Suprapubic skin (tissue), 4 donors: ENCODE measurements around the gene THOC2. TPM values are rescaled to one million over a fixed set of nuclear protein-coding genes. Genes with fewer than 3 reads are reported as not detected.
"Not testable (repeated sequence)": the region's sequence is repeated elsewhere in the genome, so short reads cannot be mapped to it uniquely, and the experiment has no call there.

Experiments
- DNase-seq, 2 donors: peaks; one replicate each; pipeline ENCODE4 v3.0.0-alpha.2; 2019; ENCODE audit warnings: low spot score in 2 of 2
- H3K27ac ChIP-seq: fragments of 200-600 bp; sonication (generic); one replicate; pipeline ENCODE4 v1.5.1; 2019
- H3K27me3 ChIP-seq: fragments of 200-600 bp; sonication (generic); one replicate; pipeline ENCODE4 v1.5.1; 2019
- H3K36me3 ChIP-seq: fragments of 200-600 bp; sonication (generic); one replicate; pipeline ENCODE4 v1.5.1; 2019
- H3K4me1 ChIP-seq: fragments of 200-600 bp; sonication (generic); one replicate; pipeline ENCODE4 v1.5.1; 2019
- H3K4me3 ChIP-seq: fragments of 200-600 bp; sonication (generic); one replicate; pipeline ENCODE4 v1.5.1; 2019; ENCODE audit warnings: mild to moderate bottlenecking
- H3K9me3 ChIP-seq: fragments of 200-600 bp; sonication (generic); one replicate; pipeline ENCODE4 v1.5.1; 2019
- EP300 ChIP-seq: sonication (generic); formaldehyde crosslinking; IDR thresholded peaks from one replicate; pipeline ENCODE4 v1.6.1; 2017; ENCODE audit warnings: antibody characterized with exemption
- POLR2A ChIP-seq, 2 donors: fragments of 450-650 bp; IDR thresholded peaks; one replicate each; pipeline ENCODE4 v1.6.1; 2017; ENCODE audit warnings: antibody characterized with exemption in 2 of 2, mild to moderate bottlenecking in 2 of 2, moderate library complexity in 2 of 2
- POLR2AphosphoS5 ChIP-seq, 3 donors: sonication (generic); formaldehyde crosslinking; IDR thresholded peaks; one replicate each; pipeline ENCODE4 v1.6.1; 2017; ENCODE audit warnings: antibody characterized with exemption in 3 of 3
- WGBS: methylation state at CpG from one replicate; pipeline ENCODE4 v1.1.5; 2018; 5-methylcytosine and 5-hydroxymethylcytosine counted together
- total RNA-seq, 4 donors: library from RNA; depleted of rRNA; stranded (reverse); fragments of >200 nt; gene quantifications; one replicate each; pipeline ENCODE4 v1.1.0, GENCODE V29; 2016
- TF ChIP-seq, protein P1 (sequence below), 2 donors: fragments of 200-600 bp in 1 of 2; fragments of 450-650 bp in 1 of 2; sonication (generic) in 1 of 2; IDR thresholded peaks; one replicate each; pipeline ENCODE4 v1.5.1; 2016 to 2019; ENCODE audit warnings: antibody characterized with exemption in 2 of 2, mild to moderate bottlenecking in 1 of 2, moderate library complexity in 1 of 2

The THOC2 gene
- total RNA-seq, 4 donors from 2014 or later, result 61.6 to 184 (median 71.1) TPM

DNA sequence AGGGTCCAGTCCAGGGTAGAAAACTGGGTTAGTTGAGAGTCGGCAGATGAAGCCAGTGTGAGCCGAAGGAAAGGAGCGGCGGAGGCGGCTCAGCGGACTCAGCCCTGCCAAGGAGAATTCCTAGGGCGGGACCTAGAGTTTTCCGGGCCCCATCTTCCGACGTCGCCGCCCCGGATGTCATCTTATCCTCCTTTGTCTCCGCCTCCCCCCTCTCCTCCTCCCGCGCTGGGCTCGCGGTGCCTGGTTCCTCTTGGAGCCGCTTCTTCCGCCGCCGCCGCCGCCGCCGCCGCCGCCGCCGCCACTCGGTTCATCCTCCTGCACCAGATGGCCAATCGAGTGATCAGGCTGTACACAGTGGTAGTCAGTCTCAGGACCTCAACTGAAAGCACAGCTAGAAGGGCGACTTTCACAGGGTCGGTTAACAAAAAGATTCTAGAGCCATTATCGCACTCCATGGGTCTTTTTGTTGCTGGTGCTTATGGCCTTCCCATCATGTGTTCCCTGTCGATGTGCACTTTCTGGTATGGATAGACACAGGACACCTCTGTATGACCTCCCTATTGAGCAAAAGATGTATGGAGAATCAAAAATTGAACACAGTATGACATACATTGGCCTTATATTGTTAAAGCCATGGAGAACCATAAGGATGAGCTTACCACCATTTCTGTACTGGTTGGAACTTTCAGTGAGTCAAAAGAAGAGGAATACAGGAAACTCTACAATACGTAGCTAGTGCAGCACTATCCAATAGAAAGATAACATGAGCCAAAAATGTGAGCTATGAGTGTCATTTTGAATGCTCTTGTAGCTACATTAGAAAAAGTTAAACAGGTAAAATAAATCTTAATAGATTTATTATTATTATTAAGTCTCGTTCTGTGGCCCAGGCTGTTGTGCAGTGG is 32.4 kb upstream of the THOC2 start:
- DNase-seq, result peak; percentile 87

DNA sequence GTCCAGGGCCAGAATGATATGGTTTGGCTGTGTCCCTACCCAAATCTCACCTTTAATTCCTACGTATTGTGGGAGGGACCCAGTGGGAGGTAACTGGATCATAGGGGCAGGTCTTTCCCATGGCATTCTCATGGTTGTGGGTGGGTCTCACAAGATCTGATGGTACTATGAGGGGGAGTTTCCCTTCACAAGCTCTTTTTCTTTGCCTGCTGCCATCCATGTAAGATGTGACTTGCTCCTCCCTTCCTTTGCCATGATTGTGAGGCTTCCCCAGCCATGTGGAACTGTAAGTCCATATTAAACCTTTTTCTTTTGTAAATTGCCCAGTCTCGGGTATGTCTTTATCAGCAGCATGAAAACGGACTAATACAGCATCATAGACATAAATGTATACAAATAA is 27.0 kb upstream of the THOC2 start:
- H3K9me3 ChIP-seq, H3K36me3 ChIP-seq: not testable (repeated sequence)
- WGBS, result 78% methylated on average over 3 of the region's 3 CpGs

More for the DNA sequence above, 32.4 kb upstream of the THOC2 start:
- H3K27ac ChIP-seq, result no peak overlapping the region
- H3K4me3 ChIP-seq, result peak overlapping the region; percentile 39
- 43% methylated on average over 38 of the region's 38 CpGs for WGBS
- H3K4me1 ChIP-seq, result no peaks in the 10 kb centered on the region
- no peaks in the 10 kb centered on the region for H3K27me3 ChIP-seq
- no peaks in the 10 kb centered on the region for H3K9me3 ChIP-seq
- no peaks in the 10 kb centered on the region for H3K36me3 ChIP-seq
- TF ChIP-seq POLR2AphosphoS5 (IDR thresholded peaks at IDR 0.05), result no peak
- no peak for TF ChIP-seq POLR2A (IDR thresholded peaks at IDR 0.05)
- no peak for TF ChIP-seq EP300
- TF ChIP-seq, protein P1, sequence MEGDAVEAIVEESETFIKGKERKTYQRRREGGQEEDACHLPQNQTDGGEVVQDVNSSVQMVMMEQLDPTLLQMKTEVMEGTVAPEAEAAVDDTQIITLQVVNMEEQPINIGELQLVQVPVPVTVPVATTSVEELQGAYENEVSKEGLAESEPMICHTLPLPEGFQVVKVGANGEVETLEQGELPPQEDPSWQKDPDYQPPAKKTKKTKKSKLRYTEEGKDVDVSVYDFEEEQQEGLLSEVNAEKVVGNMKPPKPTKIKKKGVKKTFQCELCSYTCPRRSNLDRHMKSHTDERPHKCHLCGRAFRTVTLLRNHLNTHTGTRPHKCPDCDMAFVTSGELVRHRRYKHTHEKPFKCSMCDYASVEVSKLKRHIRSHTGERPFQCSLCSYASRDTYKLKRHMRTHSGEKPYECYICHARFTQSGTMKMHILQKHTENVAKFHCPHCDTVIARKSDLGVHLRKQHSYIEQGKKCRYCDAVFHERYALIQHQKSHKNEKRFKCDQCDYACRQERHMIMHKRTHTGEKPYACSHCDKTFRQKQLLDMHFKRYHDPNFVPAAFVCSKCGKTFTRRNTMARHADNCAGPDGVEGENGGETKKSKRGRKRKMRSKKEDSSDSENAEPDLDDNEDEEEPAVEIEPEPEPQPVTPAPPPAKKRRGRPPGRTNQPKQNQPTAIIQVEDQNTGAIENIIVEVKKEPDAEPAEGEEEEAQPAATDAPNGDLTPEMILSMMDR (IDR thresholded peaks at IDR 0.05), result no peak

DNA sequence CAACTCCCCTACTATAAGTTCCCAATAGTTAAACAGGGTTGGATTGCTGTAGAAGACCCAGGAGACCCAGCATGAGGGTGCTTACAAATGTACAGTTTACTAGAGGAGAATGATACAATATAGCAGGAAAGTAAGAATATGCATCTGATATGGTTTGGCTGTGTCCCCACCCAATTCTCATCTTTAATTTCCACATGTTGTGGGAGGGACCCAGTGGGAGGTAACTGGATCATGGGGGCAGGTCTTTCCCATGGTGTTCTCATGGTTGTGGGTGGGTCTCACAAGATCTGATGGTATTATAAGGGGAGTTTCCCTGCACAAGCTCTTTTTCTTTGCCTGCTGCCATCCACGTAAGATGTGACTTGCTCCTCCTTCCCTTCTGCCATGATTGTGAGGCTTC is 24.9 kb upstream of the THOC2 start:
- WGBS, result 100% methylated on average over 1 of the region's 1 CpG
- H3K9me3 ChIP-seq, result not testable (repeated sequence)

More for the DNA sequence above, 27.0 kb upstream of the THOC2 start:
- not testable (repeated sequence) for H3K4me3 ChIP-seq, DNase-seq, H3K27me3 ChIP-seq, H3K27ac ChIP-seq, H3K4me1 ChIP-seq

DNA sequence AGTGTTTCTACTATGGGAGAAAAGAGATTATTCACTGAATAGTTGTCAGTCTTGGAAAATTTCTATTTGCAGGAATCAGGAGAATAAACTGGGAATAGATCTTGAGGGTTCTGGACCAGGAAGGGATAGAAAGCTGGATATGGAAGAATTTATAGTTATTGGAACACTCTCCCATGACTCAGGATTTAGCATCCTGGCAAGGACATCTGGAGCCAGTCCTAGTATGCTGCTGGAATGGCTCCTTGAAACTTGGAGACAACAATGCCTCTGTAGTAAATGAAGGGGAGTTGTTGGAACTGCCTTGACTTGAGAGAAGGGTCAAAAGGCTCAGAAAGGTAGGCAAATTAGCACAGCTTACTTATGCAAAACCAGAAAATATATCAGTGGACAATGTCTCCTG is 23.5 kb upstream of the THOC2 start:
- DNase-seq, result no peak
- Histone ChIP-seq H3K9me3 (no peaks in the 10 kb centered on the region), H3K36me3 (no peaks in the 10 kb centered on the region), H3K27ac (no peak overlapping the region), H3K27me3 (no peaks in the 10 kb centered on the region), H3K4me1 (no peaks in the 10 kb centered on the region), H3K4me3 (no peak overlapping the region)
- TF ChIP-seq POLR2AphosphoS5 (IDR thresholded peaks at IDR 0.05) (no peak), EP300 (no peak), POLR2A (IDR thresholded peaks at IDR 0.05) (no peak)
- TF ChIP-seq, protein P1 (IDR thresholded peaks at IDR 0.05), result no peak

More for the DNA sequence above, 24.9 kb upstream of the THOC2 start:
- DNase-seq, H3K36me3 ChIP-seq, H3K27ac ChIP-seq, H3K27me3 ChIP-seq, H3K4me3 ChIP-seq, H3K4me1 ChIP-seq: not testable (repeated sequence)

DNA sequence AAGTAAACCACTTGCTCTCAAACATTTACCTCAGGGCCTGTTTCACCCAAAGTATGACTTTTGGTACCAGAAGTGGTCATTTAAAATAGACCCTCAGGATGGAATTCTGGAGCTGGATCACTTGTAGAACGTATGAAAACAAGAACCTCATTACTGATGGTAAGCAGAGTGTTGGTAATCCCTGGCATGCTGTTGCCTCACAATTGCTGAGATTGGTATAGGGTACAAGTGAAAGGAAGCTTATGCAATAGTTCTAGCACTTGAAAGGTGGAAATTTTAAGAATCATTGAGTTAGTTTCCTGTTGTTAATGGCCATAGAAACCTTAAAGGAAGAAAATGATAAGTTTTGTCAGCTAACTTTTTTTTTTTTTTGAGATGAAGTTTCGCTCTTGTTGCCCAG is 22.3 kb upstream of the THOC2 start:
- H3K4me3 ChIP-seq, result no peak overlapping the region
- no peak for DNase-seq
- no peaks in the 10 kb centered on the region for H3K4me1 ChIP-seq
- TF ChIP-seq POLR2A (IDR thresholded peaks at IDR 0.05) (no peak), POLR2AphosphoS5 (IDR thresholded peaks at IDR 0.05) (no peak), EP300 (no peak)
- TF ChIP-seq, protein P1 (IDR thresholded peaks at IDR 0.05), result no peak
- no peaks in the 10 kb centered on the region for H3K9me3 ChIP-seq
- H3K36me3 ChIP-seq, result no peaks in the 10 kb centered on the region
- no peaks in the 10 kb centered on the region for H3K27me3 ChIP-seq
- 73% methylated on average over 2 of the region's 2 CpGs for WGBS
- no peak overlapping the region for H3K27ac ChIP-seq

DNA sequence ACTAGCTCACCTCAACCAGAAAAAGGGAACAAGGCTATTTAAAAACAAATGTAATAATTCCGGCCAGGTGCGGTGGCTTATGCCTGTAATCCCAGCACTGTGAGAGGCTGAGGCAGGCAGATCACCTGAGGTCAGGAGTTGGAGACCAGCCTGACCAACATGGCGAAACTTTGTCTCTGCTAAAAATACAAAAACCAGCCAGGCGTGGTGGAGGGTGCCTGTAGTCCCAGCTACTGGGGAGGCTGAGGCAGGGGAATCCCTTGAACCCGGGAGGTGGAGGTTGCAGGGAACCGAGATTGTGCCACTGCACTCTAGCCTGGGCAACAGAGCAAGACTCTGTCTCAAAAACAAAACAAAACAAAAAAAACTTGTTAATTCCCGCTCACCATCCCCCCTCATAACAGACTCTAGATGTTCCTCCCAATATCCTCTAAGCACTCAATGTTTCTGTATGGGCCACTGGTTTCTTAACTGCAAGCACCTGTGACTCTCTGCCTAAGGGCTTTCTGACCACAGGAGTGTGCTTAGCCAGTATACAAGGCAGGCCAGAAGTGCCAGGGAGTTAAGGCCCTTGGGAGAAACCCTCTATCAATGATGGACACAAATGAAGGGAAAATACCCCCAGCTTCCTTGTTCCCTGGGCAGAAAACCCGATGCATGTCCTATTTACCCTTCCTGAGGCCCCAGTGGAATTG is 21.0 kb upstream of the THOC2 start:
- Histone ChIP-seq H3K36me3 (no peaks in the 10 kb centered on the region), H3K27me3 (no peaks in the 10 kb centered on the region), H3K27ac (no peak overlapping the region), H3K4me1 (no peaks in the 10 kb centered on the region), H3K9me3 (no peaks in the 10 kb centered on the region), H3K4me3 (no peak overlapping the region)
- WGBS, result 88% methylated on average over 7 of the region's 8 CpGs
- no peak for DNase-seq
- TF ChIP-seq, protein P1 (IDR thresholded peaks at IDR 0.05), result no peak
- TF ChIP-seq POLR2A (IDR thresholded peaks at IDR 0.05) (no peak), POLR2AphosphoS5 (IDR thresholded peaks at IDR 0.05) (no peak), EP300 (no peak)
